Ishikawa (cell line): ENCODE measurements around the gene OPN1SW.
A peak's percentile ranks its signal among the peaks of the same experiment; 100 is the strongest.

Experiments
- CEBPB ChIP-seq: IDR thresholded peaks from 2 replicates; pipeline ENCODE4 v1.6.1; 2012
- CREB1 ChIP-seq: IDR thresholded peaks from 2 replicates; pipeline ENCODE4 v1.6.1; 2012; ENCODE audit warnings: low read depth
- EGR1 ChIP-seq: IDR thresholded peaks from 2 replicates; pipeline ENCODE4 v1.6.1; 2012
- EP300 ChIP-seq: IDR thresholded peaks from 2 replicates; pipeline ENCODE4 v1.6.1; 2012; ENCODE audit warnings: borderline replicate concordance
- FOXM1 ChIP-seq: IDR thresholded peaks from 2 replicates; pipeline ENCODE4 v1.6.1; 2012; ENCODE audit warnings: low read depth, borderline replicate concordance
- NFIC ChIP-seq: IDR thresholded peaks from 2 replicates; pipeline ENCODE4 v1.6.1; 2012
- RAD21 ChIP-seq: IDR thresholded peaks from 2 replicates; pipeline ENCODE4 v1.6.1; 2012; ENCODE audit warnings: low read depth
- REST ChIP-seq: IDR thresholded peaks from 2 replicates; pipeline ENCODE4 v1.6.1; 2012; ENCODE audit warnings: low read depth, mild to moderate bottlenecking
- TAF1 ChIP-seq: IDR thresholded peaks from 2 replicates; pipeline ENCODE4 v1.6.1; 2012; ENCODE audit warnings: low read depth, mild to moderate bottlenecking
- TCF12 ChIP-seq: IDR thresholded peaks from 2 replicates; pipeline ENCODE4 v1.6.1; 2012; ENCODE audit warnings: low read depth
- TEAD4 ChIP-seq: IDR thresholded peaks from 2 replicates; pipeline ENCODE4 v1.6.1; 2012
- USF1 ChIP-seq: IDR thresholded peaks from 2 replicates; pipeline ENCODE4 v1.6.1; 2012
- YY1 ChIP-seq: IDR thresholded peaks from 2 replicates; pipeline ENCODE4 v1.6.1; 2012; ENCODE audit warnings: low read depth
- ZBTB7A ChIP-seq: IDR thresholded peaks from 2 replicates; pipeline ENCODE4 v1.6.1; 2012; ENCODE audit warnings: low read depth
- TF ChIP-seq, protein P1 (sequence below): IDR thresholded peaks from 2 replicates; pipeline ENCODE4 v1.6.1; 2012

OPN1SW gene

DNA sequence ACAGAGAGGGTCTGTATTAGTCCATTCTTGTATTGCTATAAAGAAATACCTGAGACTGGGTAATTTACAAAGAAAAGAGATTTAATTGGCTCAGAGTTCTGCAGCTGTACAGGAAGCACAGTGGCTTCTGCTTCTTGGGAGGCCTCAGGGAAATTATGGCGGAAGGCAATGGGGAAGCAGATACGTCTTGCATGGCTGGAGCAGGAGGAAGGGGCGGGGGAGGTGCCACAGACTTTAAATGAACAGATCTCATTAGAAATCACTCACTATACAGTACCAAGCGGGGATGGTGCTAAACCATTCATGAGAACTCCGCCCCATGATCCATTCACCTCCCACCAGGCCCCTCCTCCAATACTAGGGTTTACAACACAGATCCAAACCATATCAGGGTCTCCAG is 40.2 kb downstream of the OPN1SW start:
- no peak for TF ChIP-seq REST
- no peak for TF ChIP-seq EGR1
- TF ChIP-seq CEBPB = no peak
- TF ChIP-seq NFIC = no peak

DNA sequence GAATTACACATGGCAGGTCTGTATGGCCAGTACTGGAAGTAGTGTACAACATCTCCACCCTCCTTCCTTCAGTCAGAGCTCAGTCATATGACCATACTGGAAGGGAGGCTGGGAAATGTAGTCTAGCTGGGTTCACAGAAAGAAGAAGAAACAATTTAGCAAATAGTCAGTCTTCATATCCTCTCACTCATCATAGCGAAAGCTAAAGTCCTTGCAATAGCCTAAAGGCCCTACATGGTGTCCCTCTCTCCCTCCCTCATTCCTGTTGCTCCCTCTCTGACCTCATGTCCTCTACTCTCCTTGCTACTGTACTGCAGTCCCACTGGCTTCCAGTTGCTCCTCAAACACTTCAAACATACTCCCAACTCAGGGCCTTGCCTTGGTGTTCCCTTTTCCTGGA is 40.7 kb downstream of the OPN1SW start:
- TF ChIP-seq TCF12 (no peak), ZBTB7A (no peak), USF1 (peak; percentile 78)

DNA sequence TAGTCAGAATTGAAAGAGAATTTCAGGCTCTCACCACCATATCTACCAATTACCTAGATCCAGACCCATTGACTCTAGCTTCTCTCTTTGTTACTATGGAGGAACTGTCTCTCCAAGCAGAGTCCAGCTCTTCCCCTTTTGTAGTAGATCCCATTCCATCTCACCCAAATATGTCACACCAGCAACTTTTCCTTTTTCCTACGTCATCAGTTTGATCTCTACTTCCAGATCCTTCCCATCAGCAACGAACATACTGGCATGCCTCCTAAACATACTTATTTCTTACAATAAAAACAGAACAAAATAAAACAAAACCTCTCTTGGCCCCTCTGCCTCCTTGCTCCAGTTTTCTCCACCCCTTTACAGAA is 42.3 kb downstream of the OPN1SW start:
- no peak for TF ChIP-seq TEAD4
- TF ChIP-seq FOXM1 = no peak
- TF ChIP-seq CEBPB = no peak
- no peak for TF ChIP-seq TAF1
- TF ChIP-seq RAD21 = no peak
- TF ChIP-seq YY1 = no peak
- no peak for TF ChIP-seq EP300
- no peak for TF ChIP-seq ZBTB7A
- TF ChIP-seq NFIC = no peak
- TF ChIP-seq TCF12 = no peak
- TF ChIP-seq CREB1 = no peak
- TF ChIP-seq, protein P1, sequence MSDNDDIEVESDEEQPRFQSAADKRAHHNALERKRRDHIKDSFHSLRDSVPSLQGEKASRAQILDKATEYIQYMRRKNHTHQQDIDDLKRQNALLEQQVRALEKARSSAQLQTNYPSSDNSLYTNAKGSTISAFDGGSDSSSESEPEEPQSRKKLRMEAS = no peak
- TF ChIP-seq REST = no peak
- TF ChIP-seq EGR1 = no peak
- no peak for TF ChIP-seq USF1

DNA sequence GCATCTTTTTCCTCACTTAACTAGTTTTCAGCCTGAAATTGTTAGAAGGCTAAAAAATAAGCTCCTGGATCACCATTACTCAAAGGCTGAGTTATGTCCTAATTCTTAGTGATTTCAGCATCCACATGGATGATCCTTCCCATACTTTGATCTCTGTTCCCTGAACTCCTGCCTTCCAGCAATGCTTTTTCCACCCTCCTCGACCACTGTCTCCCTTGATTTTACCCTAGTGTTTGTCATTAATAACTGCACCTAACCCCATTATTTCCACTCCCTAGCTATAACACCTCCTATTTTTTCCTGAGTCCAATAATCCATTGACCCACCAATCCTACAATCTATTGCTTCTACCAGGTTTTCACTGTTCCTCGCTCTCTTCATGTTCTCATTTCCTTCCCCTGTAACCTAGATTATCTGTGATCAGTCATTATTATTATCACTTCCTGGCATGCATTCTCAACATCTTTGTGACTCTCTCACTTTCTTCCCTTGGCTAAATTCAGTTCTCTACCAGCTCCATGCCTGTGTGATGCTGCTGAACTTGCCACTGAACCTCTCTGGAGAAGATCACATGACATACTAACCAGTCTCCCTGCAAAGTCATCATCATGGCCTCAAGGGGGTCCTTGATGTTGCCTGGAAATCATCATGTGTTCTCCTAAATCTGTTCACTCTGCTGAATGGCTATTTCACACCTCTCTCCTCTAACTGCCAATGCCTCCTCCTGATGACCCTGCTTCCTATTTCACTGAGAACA is 42.9 kb downstream of the OPN1SW start:
- no peak for TF ChIP-seq CREB1
- TF ChIP-seq, protein P1 = no peak

DNA sequence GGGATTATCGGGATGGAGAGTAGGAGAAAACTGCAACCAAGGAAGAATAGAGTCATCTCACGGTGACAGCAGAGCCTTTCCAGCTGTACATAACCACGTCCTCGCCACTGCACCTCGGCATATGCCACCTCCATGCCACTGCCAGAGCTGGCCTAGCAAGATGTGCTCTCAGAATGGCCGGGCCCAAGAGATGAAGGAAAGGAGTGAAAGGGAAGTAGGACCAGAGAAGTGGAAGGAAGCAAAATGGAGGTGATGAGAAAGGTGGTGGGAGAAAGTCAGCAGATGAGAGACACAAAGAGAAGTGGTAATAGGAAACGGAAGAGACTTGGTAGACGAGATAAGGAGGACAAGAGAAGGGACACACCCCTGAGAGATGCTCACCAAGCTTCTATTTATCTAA is 44.4 kb downstream of the OPN1SW start:
- no peak for TF ChIP-seq EP300

- TF ChIP-seq USF1 = no peak
- no peak for TF ChIP-seq FOXM1
- no peak for TF ChIP-seq TEAD4
These were observed 46.1 kb downstream of the OPN1SW start for GRCh38 chr7:128729494-128729893.

DNA sequence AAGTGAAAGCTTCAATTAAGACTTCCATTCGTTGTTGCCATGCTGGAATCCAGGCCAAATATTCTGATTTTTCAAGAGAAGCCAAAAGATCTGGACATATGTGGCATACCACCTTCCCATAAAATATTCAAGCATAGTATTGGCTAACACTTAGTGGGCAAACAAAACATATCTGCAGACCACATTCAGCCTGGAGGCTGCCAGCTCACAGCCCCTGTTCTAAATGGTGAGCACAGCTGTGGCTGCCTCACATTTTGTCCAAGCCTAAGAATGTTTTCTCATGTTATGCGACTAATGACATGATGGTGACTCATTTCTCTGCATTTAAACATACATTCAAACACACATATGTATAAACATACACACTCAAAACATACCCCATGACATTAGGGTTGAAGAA is 47.0 kb downstream of the OPN1SW start:
- TF ChIP-seq, protein P1 = no peak
- TF ChIP-seq USF1 (no peak), REST (no peak), FOXM1 (no peak), CREB1 (no peak), ZBTB7A (no peak), EGR1 (no peak), TCF12 (no peak), EP300 (no peak), TEAD4 (no peak), CEBPB (no peak), TAF1 (no peak), YY1 (no peak), NFIC (no peak), RAD21 (no peak)
